Trophoblast cell (in vitro differentiated cells and primary cell): ENCODE results near the gene ORMDL3.

Source experiments
- DNase-seq, 2 donors: peaks; one replicate each; pipeline ENCODE4 v3.0.0-alpha.2; 2016
- H2AFZ ChIP-seq: 2 replicates; pipeline ENCODE4 v1.6.1; 2013; ENCODE audit warnings: low read length, moderate library complexity, mild to moderate bottlenecking; ENCODE audit not compliant: insufficient read depth, poor library complexity
- H2AK5ac ChIP-seq: 2 replicates; pipeline ENCODE4 v1.6.1; 2013; ENCODE audit warnings: mild to moderate bottlenecking, low read length
- H2BK120ac ChIP-seq: 2 replicates; pipeline ENCODE4 v1.6.1; 2013; ENCODE audit warnings: low read length, mild to moderate bottlenecking, moderate library complexity; ENCODE audit not compliant: insufficient read depth, poor library complexity
- H2BK12ac ChIP-seq: 2 replicates; pipeline ENCODE4 v1.6.1; 2013; ENCODE audit warnings: mild to moderate bottlenecking, low read length, moderate library complexity
- H2BK5ac ChIP-seq: 2 replicates; pipeline ENCODE4 v1.6.1; 2013; ENCODE audit warnings: low read length, low read depth, moderate library complexity, mild to moderate bottlenecking; ENCODE audit not compliant: poor library complexity
- H3K14ac ChIP-seq: 2 replicates; pipeline ENCODE4 v1.6.1; 2013; ENCODE audit warnings: mild to moderate bottlenecking, low read length
- H3K18ac ChIP-seq: 2 replicates; pipeline ENCODE4 v1.6.1; 2013; ENCODE audit warnings: mild to moderate bottlenecking, low read length
- H3K23ac ChIP-seq: 2 replicates; pipeline ENCODE4 v1.6.1; 2013; ENCODE audit warnings: low read length
- H3K27ac ChIP-seq: 2 replicates; pipeline ENCODE4 v1.5.1; 2013; ENCODE audit warnings: low read depth, mild to moderate bottlenecking, inconsistent platforms, low read length, moderate library complexity
- H3K27me3 ChIP-seq: 2 replicates; pipeline ENCODE4 v1.6.1; 2013; ENCODE audit warnings: inconsistent platforms, mild to moderate bottlenecking, low read length, moderate library complexity; ENCODE audit not compliant: insufficient read depth
- H3K36me3 ChIP-seq, 2 experiments: 1 replicate in 1 of 2; 2 replicates in 1 of 2; pipeline ENCODE4 v1.6.1; 2013; ENCODE audit warnings: low read length in 2 of 2, mild to moderate bottlenecking in 2 of 2, moderate library complexity in 1 of 2; ENCODE audit not compliant: insufficient read depth in 2 of 2, control insufficient read depth in 1 of 2
- H3K4ac ChIP-seq: 2 replicates; pipeline ENCODE4 v1.6.1; 2013; ENCODE audit warnings: low read depth, mild to moderate bottlenecking, low read length, moderate library complexity
- H3K4me1 ChIP-seq, 2 experiments: 1 replicate in 1 of 2; 2 replicates in 1 of 2; pipeline ENCODE4 v1.6.1; 2013; ENCODE audit warnings: low read length in 2 of 2, mild to moderate bottlenecking in 2 of 2, moderate library complexity in 1 of 2; ENCODE audit not compliant: insufficient read depth in 2 of 2, control insufficient read depth in 1 of 2
- H3K4me2 ChIP-seq: 2 replicates; pipeline ENCODE4 v1.6.1; 2013; ENCODE audit warnings: inconsistent platforms, mild to moderate bottlenecking, low read length, moderate library complexity
- H3K4me3 ChIP-seq: 2 replicates; pipeline ENCODE4 v1.5.1; 2013; ENCODE audit warnings: mild to moderate bottlenecking, low read depth, low read length, inconsistent platforms
- H3K79me1 ChIP-seq: one replicate; pipeline ENCODE4 v1.6.1; 2013; ENCODE audit warnings: low read length
- H3K79me2 ChIP-seq: 2 replicates; pipeline ENCODE4 v1.6.1; 2013; ENCODE audit warnings: low read length, mild to moderate bottlenecking; ENCODE audit not compliant: control insufficient read depth, insufficient read depth, poor library complexity
- H3K9ac ChIP-seq: 2 replicates; pipeline ENCODE4 v1.6.1; 2013; ENCODE audit warnings: mild to moderate bottlenecking, low read length
- H3K9me3 ChIP-seq: 2 replicates; pipeline ENCODE4 v1.6.1; 2013; ENCODE audit warnings: low read depth, mild to moderate bottlenecking, control low read depth, inconsistent platforms, low read length; ENCODE audit not compliant: insufficient read depth
- H4K12ac ChIP-seq: 2 replicates; pipeline ENCODE4 v1.6.1; 2013; ENCODE audit warnings: low read depth, mild to moderate bottlenecking, low read length, moderate library complexity
- H4K8ac ChIP-seq: 2 replicates; pipeline ENCODE4 v1.6.1; 2013; ENCODE audit warnings: low read depth, mild to moderate bottlenecking, low read length, moderate library complexity
- H4K91ac ChIP-seq: one replicate; pipeline ENCODE4 v1.6.1; 2013; ENCODE audit warnings: low read depth, mild to moderate bottlenecking, low read length, moderate library complexity
- WGBS: extraction: QIAGEN DNeasy Blood & Tissue Kit; methylation state at CpG from one replicate; pipeline ENCODE4 v1.1.7; 2013; ENCODE audit warnings: missing lambda C conversion rate; ENCODE audit not compliant: insufficient read length, insufficient coverage; ENCODE audit errors: extremely low coverage; 5-methylcytosine and 5-hydroxymethylcytosine counted together

ORMDL3 gene

GRCh38 chr17:39899215-39899614 is 28.2 kb downstream of the ORMDL3 start:
- H3K14ac ChIP-seq = no peak overlapping the region
- H2AK5ac ChIP-seq = no peak overlapping the region
- no peaks in the 10 kb centered on the region for H3K4me1 ChIP-seq
- H3K79me1 ChIP-seq = no peaks in the 10 kb centered on the region
- no peak overlapping the region for H4K91ac ChIP-seq
- no peak overlapping the region for H3K18ac ChIP-seq
- H3K9ac ChIP-seq = no peak overlapping the region
- no peak overlapping the region for H2AFZ ChIP-seq
- no peak overlapping the region for H2BK120ac ChIP-seq
- H3K27me3 ChIP-seq = no peaks in the 10 kb centered on the region
- no peak overlapping the region for H3K4me2 ChIP-seq
- H3K79me2 ChIP-seq = no peaks in the 10 kb centered on the region
- no peak overlapping the region for H2BK5ac ChIP-seq
- H3K36me3 ChIP-seq = peaks cover 0 to 2% of the 10 kb centered on the region in 2 experiments
- DNase-seq = peak in 1 of 2 donors; percentile 43
- no peak overlapping the region for H3K27ac ChIP-seq
- H4K8ac ChIP-seq = no peak overlapping the region
- H2BK12ac ChIP-seq = no peak overlapping the region
- no peak overlapping the region for H3K4ac ChIP-seq
- no peak overlapping the region for H3K4me3 ChIP-seq
- H3K9me3 ChIP-seq = no peaks in the 10 kb centered on the region
- no peak overlapping the region for H4K12ac ChIP-seq
- H3K23ac ChIP-seq = no peak overlapping the region

GRCh38 chr17:39898088-39898487 is 29.3 kb downstream of the ORMDL3 start:
- H3K9ac ChIP-seq = no peak overlapping the region
- H3K4me1 ChIP-seq = no peaks in the 10 kb centered on the region
- H2BK12ac ChIP-seq = no peak overlapping the region
- WGBS = no CpG with 5 or more reads among the region's 4 CpGs
- no peak for DNase-seq
- no peak overlapping the region for H2BK120ac ChIP-seq
- H3K18ac ChIP-seq = no peak overlapping the region
- H3K36me3 ChIP-seq = peaks cover 0 to 2% of the 10 kb centered on the region in 2 experiments
- H3K27ac ChIP-seq = no peak overlapping the region
- H4K91ac ChIP-seq = no peak overlapping the region
- H2BK5ac ChIP-seq = no peak overlapping the region
- H3K79me2 ChIP-seq = no peaks in the 10 kb centered on the region
- H3K23ac ChIP-seq = no peak overlapping the region
- H4K12ac ChIP-seq = no peak overlapping the region
- no peaks in the 10 kb centered on the region for H3K9me3 ChIP-seq
- H2AK5ac ChIP-seq = no peak overlapping the region
- H3K27me3 ChIP-seq = no peaks in the 10 kb centered on the region
- H2AFZ ChIP-seq = no peak overlapping the region
- H4K8ac ChIP-seq = no peak overlapping the region
- no peak overlapping the region for H3K4me2 ChIP-seq
- no peak overlapping the region for H3K4me3 ChIP-seq
- H3K79me1 ChIP-seq = no peaks in the 10 kb centered on the region
- H3K4ac ChIP-seq = no peak overlapping the region
- no peak overlapping the region for H3K14ac ChIP-seq

- H3K23ac ChIP-seq = no peak overlapping the region
- no peak overlapping the region for H4K12ac ChIP-seq
- H4K91ac ChIP-seq = no peak overlapping the region
- no CpG with 5 or more reads among the region's 3 CpGs for WGBS
- H2AK5ac ChIP-seq = no peak overlapping the region
- no peak overlapping the region for H3K4me3 ChIP-seq
- H3K9me3 ChIP-seq = no peaks in the 10 kb centered on the region
- no peaks in the 10 kb centered on the region for H3K4me1 ChIP-seq
- H3K79me2 ChIP-seq = no peaks in the 10 kb centered on the region
- no peak overlapping the region for H3K18ac ChIP-seq
- no peaks in the 10 kb centered on the region for H3K36me3 ChIP-seq
- no peak overlapping the region for H4K8ac ChIP-seq
- no peak overlapping the region for H3K27ac ChIP-seq
- no peaks in the 10 kb centered on the region for H3K79me1 ChIP-seq
- no peak for DNase-seq
- no peaks in the 10 kb centered on the region for H3K27me3 ChIP-seq
- no peak overlapping the region for H3K9ac ChIP-seq
- no peak overlapping the region for H2BK120ac ChIP-seq
- no peak overlapping the region for H2BK12ac ChIP-seq
- H3K4me2 ChIP-seq = no peak overlapping the region
- no peak overlapping the region for H3K14ac ChIP-seq
- H3K4ac ChIP-seq = no peak overlapping the region
- no peak overlapping the region for H2AFZ ChIP-seq
- no peak overlapping the region for H2BK5ac ChIP-seq
Observed at GRCh38 chr17:39894681-39895376, 32.6 kb downstream of the ORMDL3 start.

- H3K9me3 ChIP-seq = no peaks in the 10 kb centered on the region
- H3K79me2 ChIP-seq = no peaks in the 10 kb centered on the region
- H2AFZ ChIP-seq = no peak overlapping the region
- no peak overlapping the region for H4K8ac ChIP-seq
- no peaks in the 10 kb centered on the region for H3K27me3 ChIP-seq
- H3K4me2 ChIP-seq = no peak overlapping the region
- no peak overlapping the region for H2BK120ac ChIP-seq
- H3K18ac ChIP-seq = no peak overlapping the region
- H4K91ac ChIP-seq = no peak overlapping the region
- no CpG with 5 or more reads among the region's 2 CpGs for WGBS
- no peak overlapping the region for H4K12ac ChIP-seq
- H3K4ac ChIP-seq = no peak overlapping the region
- H2AK5ac ChIP-seq = no peak overlapping the region
- no peaks in the 10 kb centered on the region for H3K36me3 ChIP-seq
- no peak overlapping the region for H2BK12ac ChIP-seq
- no peak overlapping the region for H2BK5ac ChIP-seq
- H3K14ac ChIP-seq = no peak overlapping the region
- DNase-seq = no peak
- H3K23ac ChIP-seq = no peak overlapping the region
- no peak overlapping the region for H3K4me3 ChIP-seq
- no peak overlapping the region for H3K27ac ChIP-seq
- H3K9ac ChIP-seq = no peak overlapping the region
- H3K79me1 ChIP-seq = no peaks in the 10 kb centered on the region
- no peaks in the 10 kb centered on the region for H3K4me1 ChIP-seq
Observed at GRCh38 chr17:39889200-39889599, 38.2 kb downstream of the ORMDL3 start.
